Keratinocyte (primary cell): ENCODE results near the gene ADGRA1.

Experiments
- CTCF ChIP-seq, 3 experiments: IDR thresholded peaks in 1 of 3; conservative IDR thresholded peaks in 1 of 3; optimal IDR thresholded peaks in 1 of 3; 2 replicates in 2 of 3; 3 replicates in 1 of 3; pipeline versions ENCODE3 to v1.5.1; 2011; ENCODE audit warnings: low read length in 3 of 3, mild to moderate bottlenecking in 3 of 3, moderate library complexity in 2 of 3, control low read depth in 1 of 3, inconsistent platforms in 1 of 3; ENCODE audit not compliant: insufficient read depth in 2 of 3; ENCODE audit errors: extremely low read depth in 1 of 3
- EZH2 ChIP-seq: IDR thresholded peaks from one replicate; pipeline ENCODE4 v1.6.1; 2012; ENCODE audit warnings: inconsistent platforms, mild to moderate bottlenecking, low read length, moderate library complexity

- no peak for TF ChIP-seq CTCF (optimal IDR thresholded peaks at IDR 0.05 in 1 of 3, IDR thresholded peaks at IDR 0.05 in 1 of 3, conservative IDR thresholded peaks at IDR 0.05 in 1 of 3; ENCODE audit: extremely low read depth in 1 of 3, insufficient read depth in 2 of 3, low read length in 3 of 3)
- TF ChIP-seq EZH2, result no peak
These were observed 39.8 kb downstream of the ADGRA1 start for GRCh38 chr10:133127291-133128125.
